ENCODE results near the gene COA3. TPM values are rescaled to one million over a fixed set of nuclear protein-coding genes. Genes with fewer than 3 reads are reported as not detected.

Gene COA3
- total RNA-seq, 1 experiment from 2014 or later, result 64.1 TPM

DNA sequence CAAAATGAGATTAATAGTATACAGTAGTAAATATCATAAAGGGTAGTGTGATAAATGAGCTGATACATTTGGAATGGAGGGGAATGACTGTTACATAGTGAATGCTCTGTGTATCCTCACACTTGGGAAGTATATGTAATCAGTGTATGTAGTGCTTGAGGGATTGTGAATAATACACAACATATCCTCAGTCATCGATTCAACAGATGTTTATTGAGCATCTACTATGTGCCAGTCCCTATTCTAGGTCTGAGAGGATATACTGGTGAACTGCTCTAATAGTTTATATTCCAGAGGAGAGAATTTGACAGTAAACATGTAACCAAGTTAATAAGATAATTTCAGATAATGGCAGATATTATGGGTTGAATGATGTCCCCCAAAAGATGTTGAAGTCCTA, 29.0 kb upstream of the COA3 start:
- H3K4me1 ChIP-seq (ENCODE audit: low read length), result peaks cover 24% of the 10 kb centered on the region
- H3K27ac ChIP-seq (ENCODE audit: low read length), result no peak overlapping the region
- no peaks in the 10 kb centered on the region for H3K27me3 ChIP-seq (ENCODE audit: low read length)
- no peaks in the 10 kb centered on the region for H4K20me1 ChIP-seq (ENCODE audit: insufficient read depth, low read depth, low read length)
- peaks cover 20% of the 10 kb centered on the region for H3K79me2 ChIP-seq (ENCODE audit: low read length)
- H2AFZ ChIP-seq (ENCODE audit: low read length), result no peak overlapping the region
- no peak overlapping the region for H3K4me2 ChIP-seq (ENCODE audit: low read depth, low read length, poor library complexity, severe bottlenecking)
- no peak for DNase-seq
- H3K9me3 ChIP-seq (ENCODE audit: low read length), result no peaks in the 10 kb centered on the region
- no peaks in the 10 kb centered on the region for H3K9me2 ChIP-seq (replicated peaks; ENCODE audit: insufficient read depth, low read length)
- no peaks in the 10 kb centered on the region for H3K36me3 ChIP-seq (ENCODE audit: insufficient read depth, low read length)
- no peak overlapping the region for H3K9ac ChIP-seq (ENCODE audit: low read length)
- no peak overlapping the region for H3K4me3 ChIP-seq (ENCODE audit: low read length)

DNA sequence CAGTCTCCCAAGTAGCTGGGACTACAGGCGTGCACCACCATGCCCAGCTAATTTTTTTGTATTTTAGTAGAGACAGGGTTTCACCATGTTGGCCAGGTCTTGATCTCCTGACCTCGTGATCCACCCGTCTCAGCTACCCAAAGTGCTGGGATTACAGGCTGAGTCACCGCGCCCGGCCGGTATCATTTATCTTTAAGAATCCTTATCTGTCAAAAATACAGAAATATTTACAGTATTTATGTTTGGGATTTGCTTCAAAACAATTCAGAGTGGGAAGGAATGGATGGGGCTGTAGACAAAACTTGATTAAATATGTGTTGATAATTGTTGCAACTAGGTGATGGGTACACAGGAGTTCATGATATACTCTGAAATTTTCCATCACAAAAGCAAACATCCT, 22.7 kb upstream of the COA3 start:
- Histone ChIP-seq H3K4me2 (ENCODE audit: low read depth, low read length, poor library complexity, severe bottlenecking) (no peak overlapping the region), H3K79me2 (ENCODE audit: low read length) (peaks cover 25% of the 10 kb centered on the region), H3K36me3 (ENCODE audit: insufficient read depth, low read length) (peaks cover 36% of the 10 kb centered on the region)

DNA sequence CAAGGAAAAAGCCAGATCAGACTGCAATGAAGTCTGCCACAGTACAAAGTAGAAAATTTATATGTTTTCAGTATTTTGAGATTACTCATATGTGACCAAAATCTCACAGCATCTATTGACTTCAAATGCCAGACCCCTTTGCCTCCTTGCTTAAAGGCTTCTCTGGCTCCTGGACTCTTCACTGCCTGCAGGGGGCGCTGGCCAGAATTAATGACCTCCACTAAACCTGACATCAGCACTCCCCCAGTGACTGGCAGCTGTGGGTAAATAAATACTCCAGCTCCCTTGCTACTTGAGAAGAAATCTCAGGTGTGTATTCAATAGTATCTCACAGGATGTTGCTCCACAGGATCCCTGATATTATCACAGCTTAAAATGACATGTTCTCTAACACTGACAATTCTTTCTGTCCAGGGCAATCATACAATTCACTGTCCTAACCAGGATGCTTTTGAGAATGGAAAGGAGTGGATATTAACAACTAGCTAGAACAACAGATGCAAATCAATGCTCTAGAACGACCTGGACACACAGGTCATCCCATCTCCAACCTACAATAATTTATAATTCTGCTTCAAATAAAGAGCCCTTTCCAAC, 21.5 kb upstream of the COA3 start:
- no peak overlapping the region for H3K4me2 ChIP-seq (ENCODE audit: low read depth, low read length, poor library complexity, severe bottlenecking)
- H3K4me1 ChIP-seq (ENCODE audit: low read length), result peaks cover 19% of the 10 kb centered on the region
- no peaks in the 10 kb centered on the region for H3K9me3 ChIP-seq (ENCODE audit: low read length)
- H3K36me3 ChIP-seq (ENCODE audit: insufficient read depth, low read length), result peaks cover 39% of the 10 kb centered on the region
- no peak overlapping the region for H3K4me3 ChIP-seq (ENCODE audit: low read length)
- peaks cover 25% of the 10 kb centered on the region for H3K79me2 ChIP-seq (ENCODE audit: low read length)
- H4K20me1 ChIP-seq (ENCODE audit: insufficient read depth, low read depth, low read length), result 0 out of 2 replicates have a peak, but pooled peaks cover 3% of the 10 kb centered on the region
- H3K27me3 ChIP-seq (ENCODE audit: low read length), result no peaks in the 10 kb centered on the region
- no peak overlapping the region for H3K27ac ChIP-seq (ENCODE audit: low read length)
- H3K9me2 ChIP-seq (replicated peaks; ENCODE audit: insufficient read depth, low read length), result no peaks in the 10 kb centered on the region
- no peak overlapping the region for H2AFZ ChIP-seq (ENCODE audit: low read length)
- H3K9ac ChIP-seq (ENCODE audit: low read length), result no peak overlapping the region
- peak; percentile 91 for DNase-seq

More for the DNA sequence above, 22.7 kb upstream of the COA3 start:
- H3K9me3 ChIP-seq (ENCODE audit: low read length), result no peaks in the 10 kb centered on the region
- 0 out of 2 replicates have a peak, but pooled peaks cover 3% of the 10 kb centered on the region for H4K20me1 ChIP-seq (ENCODE audit: insufficient read depth, low read depth, low read length)
- no peak overlapping the region for H3K27ac ChIP-seq (ENCODE audit: low read length)
- DNase-seq, result no peak
- no peak overlapping the region for H3K4me3 ChIP-seq (ENCODE audit: low read length)
- no peaks in the 10 kb centered on the region for H3K27me3 ChIP-seq (ENCODE audit: low read length)
- H3K4me1 ChIP-seq (ENCODE audit: low read length), result peaks cover 19% of the 10 kb centered on the region
- no peak overlapping the region for H3K9ac ChIP-seq (ENCODE audit: low read length)
- no peaks in the 10 kb centered on the region for H3K9me2 ChIP-seq (replicated peaks; ENCODE audit: insufficient read depth, low read length)
- no peak overlapping the region for H2AFZ ChIP-seq (ENCODE audit: low read length)

DNA sequence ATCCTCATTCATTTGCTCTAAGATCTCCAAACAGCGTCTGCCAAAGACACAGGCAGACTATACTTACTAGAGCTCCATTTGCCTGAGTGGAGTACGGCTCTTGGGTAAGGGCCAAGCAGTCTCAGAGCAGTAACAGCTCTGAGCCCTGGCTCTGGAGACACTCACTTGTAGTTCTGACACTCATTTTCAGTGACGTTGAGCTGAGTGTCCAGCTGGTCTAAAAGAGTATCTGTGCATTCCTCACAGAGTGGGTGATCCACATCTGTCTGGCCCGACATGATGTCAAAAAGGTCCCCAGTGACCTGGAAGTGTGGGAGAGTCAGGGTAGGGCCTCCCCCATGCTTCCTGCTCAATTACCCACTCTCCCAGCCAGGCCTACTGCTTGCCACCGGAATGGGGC, 19.9 kb upstream of the COA3 start:
- DNase-seq, result no peak
- H3K9ac ChIP-seq (ENCODE audit: low read length), result no peak overlapping the region
- H3K36me3 ChIP-seq (ENCODE audit: insufficient read depth, low read length), result peaks cover 39% of the 10 kb centered on the region
- peaks cover 18% of the 10 kb centered on the region for H3K79me2 ChIP-seq (ENCODE audit: low read length)
- H3K27me3 ChIP-seq (ENCODE audit: low read length), result no peaks in the 10 kb centered on the region
- no peaks in the 10 kb centered on the region for H3K9me2 ChIP-seq (replicated peaks; ENCODE audit: insufficient read depth, low read length)
- peaks cover 12% of the 10 kb centered on the region for H3K4me1 ChIP-seq (ENCODE audit: low read length)
- H4K20me1 ChIP-seq (ENCODE audit: insufficient read depth, low read depth, low read length), result 0 out of 2 replicates have a peak, but pooled peaks cover 3% of the 10 kb centered on the region
- H2AFZ ChIP-seq (ENCODE audit: low read length), result no peak overlapping the region
- no peak overlapping the region for H3K4me3 ChIP-seq (ENCODE audit: low read length)
- H3K9me3 ChIP-seq (ENCODE audit: low read length), result no peaks in the 10 kb centered on the region
- no peak overlapping the region for H3K4me2 ChIP-seq (ENCODE audit: low read depth, low read length, poor library complexity, severe bottlenecking)
- no peak overlapping the region for H3K27ac ChIP-seq (ENCODE audit: low read length)

DNA sequence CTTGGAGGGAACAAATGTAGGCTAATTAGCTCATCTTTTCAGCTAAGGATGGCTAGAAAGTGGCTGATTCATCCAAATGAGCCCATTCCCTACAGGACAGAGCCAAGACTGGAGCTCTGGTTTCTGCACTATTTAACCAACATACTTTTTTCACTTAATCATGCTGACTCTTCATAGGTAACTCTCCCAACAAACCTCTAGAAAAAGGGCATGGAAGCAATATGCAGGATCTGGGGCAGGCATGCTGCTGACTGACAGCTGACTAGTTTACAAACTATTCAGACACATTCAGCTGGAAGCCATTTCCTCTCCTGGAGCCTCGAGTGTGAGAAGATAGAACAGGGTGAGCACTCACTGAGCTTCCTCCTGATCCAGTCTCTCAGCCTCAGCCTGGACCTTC, 19.4 kb upstream of the COA3 start:
- Histone ChIP-seq H3K4me3 (ENCODE audit: low read length) (no peak overlapping the region), H3K9ac (ENCODE audit: low read length) (no peak overlapping the region), H3K9me3 (ENCODE audit: low read length) (no peaks in the 10 kb centered on the region), H3K4me1 (ENCODE audit: low read length) (peaks cover 7% of the 10 kb centered on the region), H3K36me3 (ENCODE audit: insufficient read depth, low read length) (peaks cover 39% of the 10 kb centered on the region), H3K79me2 (ENCODE audit: low read length) (peaks cover 12% of the 10 kb centered on the region), H3K27ac (ENCODE audit: low read length) (no peak overlapping the region), H3K9me2 (replicated peaks; ENCODE audit: insufficient read depth, low read length) (no peaks in the 10 kb centered on the region), H3K4me2 (ENCODE audit: low read depth, low read length, poor library complexity, severe bottlenecking) (no peak overlapping the region), H4K20me1 (ENCODE audit: insufficient read depth, low read depth, low read length) (0 out of 2 replicates have a peak, but pooled peaks cover 3% of the 10 kb centered on the region), H2AFZ (ENCODE audit: low read length) (no peak overlapping the region), H3K27me3 (ENCODE audit: low read length) (no peaks in the 10 kb centered on the region)
- DNase-seq, result no peak

DNA sequence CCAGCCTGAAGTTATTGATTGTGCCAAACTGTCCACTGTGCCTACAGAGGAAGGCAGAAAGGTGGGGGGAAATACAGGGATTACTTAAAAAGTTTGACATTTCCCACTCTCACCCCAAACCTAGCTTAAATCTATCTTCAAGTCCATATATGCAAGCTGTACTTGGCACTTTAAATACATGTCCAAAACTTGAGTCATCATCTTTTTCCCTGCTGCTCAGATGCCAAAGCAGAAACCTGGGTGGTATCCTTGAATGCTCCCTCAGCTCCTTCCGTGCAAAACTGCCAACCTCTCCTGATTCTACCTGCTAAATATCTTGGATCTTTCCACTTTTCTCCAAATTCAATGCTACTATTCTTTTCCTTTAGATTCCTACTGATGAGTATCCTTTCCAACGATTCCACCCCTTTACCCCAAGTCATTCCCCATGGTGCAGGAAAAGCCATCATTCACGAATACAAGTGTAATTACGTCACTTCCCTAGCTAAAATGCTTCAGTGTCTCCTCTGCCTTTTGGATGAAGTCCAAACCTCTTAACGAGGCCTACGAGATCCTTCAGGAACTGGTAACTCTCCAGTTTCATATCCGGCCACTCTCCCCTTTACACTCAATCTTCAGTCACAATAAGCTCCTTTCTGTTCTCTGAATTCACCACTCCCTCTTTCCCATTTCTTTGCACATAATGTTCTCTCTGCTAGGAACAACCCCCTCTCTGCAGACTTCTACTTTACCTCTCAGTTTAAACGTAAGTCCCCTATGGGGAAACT, 16.3 kb upstream of the COA3 start:
- H3K9ac ChIP-seq (ENCODE audit: low read length), result no peak overlapping the region
- DNase-seq, result no peak

DNA sequence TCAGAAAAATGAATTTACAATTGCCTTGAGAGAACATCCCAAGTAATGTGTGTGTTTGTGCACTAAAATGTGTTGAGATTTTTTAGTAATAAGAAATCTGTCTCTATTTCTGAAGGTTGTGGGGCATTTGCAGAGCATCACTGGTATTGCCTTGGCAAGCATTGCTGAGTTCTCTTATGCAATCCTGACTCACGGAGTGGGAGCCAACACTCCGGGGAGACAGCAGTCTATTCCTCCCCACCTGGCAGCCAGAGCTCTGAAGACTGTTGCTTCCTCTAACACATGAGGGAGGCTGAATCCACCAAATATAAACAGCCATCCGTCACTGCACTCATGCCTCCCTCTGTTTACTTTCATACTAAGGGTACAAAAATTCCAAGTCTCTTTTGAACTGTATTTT, 10.7 kb upstream of the COA3 start:
- DNase-seq, result no peak
- no peak overlapping the region for H3K27ac ChIP-seq (ENCODE audit: low read length)
- no peaks in the 10 kb centered on the region for H3K27me3 ChIP-seq (ENCODE audit: low read length)
- H3K9ac ChIP-seq (ENCODE audit: low read length), result no peak overlapping the region
- H3K9me3 ChIP-seq (ENCODE audit: low read length), result no peaks in the 10 kb centered on the region
- H4K20me1 ChIP-seq (ENCODE audit: insufficient read depth, low read depth, low read length), result no peaks in the 10 kb centered on the region
- H3K4me2 ChIP-seq (ENCODE audit: low read depth, low read length, poor library complexity, severe bottlenecking), result no peak overlapping the region
- H3K79me2 ChIP-seq (ENCODE audit: low read length), result no peaks in the 10 kb centered on the region
- H3K36me3 ChIP-seq (ENCODE audit: insufficient read depth, low read length), result peaks cover 26% of the 10 kb centered on the region; the same call in 1 of the 2 replicates
- H2AFZ ChIP-seq (ENCODE audit: low read length), result no peak overlapping the region
- H3K9me2 ChIP-seq (replicated peaks; ENCODE audit: insufficient read depth, low read length), result no peaks in the 10 kb centered on the region
- H3K4me3 ChIP-seq (ENCODE audit: low read length), result no peak overlapping the region
- H3K4me1 ChIP-seq (ENCODE audit: low read length), result no peaks in the 10 kb centered on the region

More for the DNA sequence above, 16.3 kb upstream of the COA3 start:
- no peaks in the 10 kb centered on the region for H3K79me2 ChIP-seq (ENCODE audit: low read length)
- no peaks in the 10 kb centered on the region for H3K27me3 ChIP-seq (ENCODE audit: low read length)
- H3K4me3 ChIP-seq (ENCODE audit: low read length), result no peak overlapping the region
- no peak overlapping the region for H2AFZ ChIP-seq (ENCODE audit: low read length)
- peaks cover 47% of the 10 kb centered on the region for H3K36me3 ChIP-seq (ENCODE audit: insufficient read depth, low read length)
- H3K9me3 ChIP-seq (ENCODE audit: low read length), result no peaks in the 10 kb centered on the region
- H3K4me1 ChIP-seq (ENCODE audit: low read length), result no peaks in the 10 kb centered on the region
- H3K9me2 ChIP-seq (replicated peaks; ENCODE audit: insufficient read depth, low read length), result no peaks in the 10 kb centered on the region
- no peaks in the 10 kb centered on the region for H4K20me1 ChIP-seq (ENCODE audit: insufficient read depth, low read depth, low read length)
- H3K4me2 ChIP-seq (ENCODE audit: low read depth, low read length, poor library complexity, severe bottlenecking), result no peak overlapping the region
- H3K27ac ChIP-seq (ENCODE audit: low read length), result no peak overlapping the region

DNA sequence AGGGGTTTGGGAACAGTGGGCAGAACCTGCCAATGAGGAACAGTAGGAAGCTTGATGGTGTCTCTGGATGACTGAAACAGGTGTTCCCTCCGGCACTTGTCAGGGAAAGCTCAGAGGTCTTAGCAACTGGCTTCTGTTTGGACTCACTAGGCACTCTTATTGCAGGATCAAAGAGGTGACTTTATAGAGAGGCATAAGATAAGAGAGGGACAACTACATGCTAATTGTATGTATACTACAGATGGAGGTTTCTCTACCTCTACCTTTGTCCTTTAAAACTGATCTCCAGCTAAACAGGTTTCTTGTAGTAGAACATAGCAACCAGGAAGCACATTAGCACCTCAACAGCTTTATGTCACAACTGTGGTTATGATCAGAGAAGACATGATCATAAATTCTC, 7.7 kb upstream of the COA3 start:
- H3K4me1 ChIP-seq (ENCODE audit: low read length), result no peaks in the 10 kb centered on the region
- H3K79me2 ChIP-seq (ENCODE audit: low read length), result no peaks in the 10 kb centered on the region
- no peak for DNase-seq
- H3K27ac ChIP-seq (ENCODE audit: low read length), result no peak overlapping the region
- peaks cover 21% of the 10 kb centered on the region; the same call in 1 of the 2 replicates for H3K36me3 ChIP-seq (ENCODE audit: insufficient read depth, low read length)
- H3K9me3 ChIP-seq (ENCODE audit: low read length), result no peaks in the 10 kb centered on the region
- H3K4me2 ChIP-seq (ENCODE audit: low read depth, low read length, poor library complexity, severe bottlenecking), result no peak overlapping the region
- no peak overlapping the region for H3K9ac ChIP-seq (ENCODE audit: low read length)
- no peak overlapping the region for H3K4me3 ChIP-seq (ENCODE audit: low read length)
- no peaks in the 10 kb centered on the region for H3K27me3 ChIP-seq (ENCODE audit: low read length)
- H4K20me1 ChIP-seq (ENCODE audit: insufficient read depth, low read depth, low read length), result no peaks in the 10 kb centered on the region
- H2AFZ ChIP-seq (ENCODE audit: low read length), result no peak overlapping the region
- no peaks in the 10 kb centered on the region for H3K9me2 ChIP-seq (replicated peaks; ENCODE audit: insufficient read depth, low read length)
